ENCODE data around the gene TCP11L1.

Gene TCP11L1, protein sequence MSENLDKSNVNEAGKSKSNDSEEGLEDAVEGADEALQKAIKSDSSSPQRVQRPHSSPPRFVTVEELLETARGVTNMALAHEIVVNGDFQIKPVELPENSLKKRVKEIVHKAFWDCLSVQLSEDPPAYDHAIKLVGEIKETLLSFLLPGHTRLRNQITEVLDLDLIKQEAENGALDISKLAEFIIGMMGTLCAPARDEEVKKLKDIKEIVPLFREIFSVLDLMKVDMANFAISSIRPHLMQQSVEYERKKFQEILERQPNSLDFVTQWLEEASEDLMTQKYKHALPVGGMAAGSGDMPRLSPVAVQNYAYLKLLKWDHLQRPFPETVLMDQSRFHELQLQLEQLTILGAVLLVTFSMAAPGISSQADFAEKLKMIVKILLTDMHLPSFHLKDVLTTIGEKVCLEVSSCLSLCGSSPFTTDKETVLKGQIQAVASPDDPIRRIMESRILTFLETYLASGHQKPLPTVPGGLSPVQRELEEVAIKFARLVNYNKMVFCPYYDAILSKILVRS

DNA sequence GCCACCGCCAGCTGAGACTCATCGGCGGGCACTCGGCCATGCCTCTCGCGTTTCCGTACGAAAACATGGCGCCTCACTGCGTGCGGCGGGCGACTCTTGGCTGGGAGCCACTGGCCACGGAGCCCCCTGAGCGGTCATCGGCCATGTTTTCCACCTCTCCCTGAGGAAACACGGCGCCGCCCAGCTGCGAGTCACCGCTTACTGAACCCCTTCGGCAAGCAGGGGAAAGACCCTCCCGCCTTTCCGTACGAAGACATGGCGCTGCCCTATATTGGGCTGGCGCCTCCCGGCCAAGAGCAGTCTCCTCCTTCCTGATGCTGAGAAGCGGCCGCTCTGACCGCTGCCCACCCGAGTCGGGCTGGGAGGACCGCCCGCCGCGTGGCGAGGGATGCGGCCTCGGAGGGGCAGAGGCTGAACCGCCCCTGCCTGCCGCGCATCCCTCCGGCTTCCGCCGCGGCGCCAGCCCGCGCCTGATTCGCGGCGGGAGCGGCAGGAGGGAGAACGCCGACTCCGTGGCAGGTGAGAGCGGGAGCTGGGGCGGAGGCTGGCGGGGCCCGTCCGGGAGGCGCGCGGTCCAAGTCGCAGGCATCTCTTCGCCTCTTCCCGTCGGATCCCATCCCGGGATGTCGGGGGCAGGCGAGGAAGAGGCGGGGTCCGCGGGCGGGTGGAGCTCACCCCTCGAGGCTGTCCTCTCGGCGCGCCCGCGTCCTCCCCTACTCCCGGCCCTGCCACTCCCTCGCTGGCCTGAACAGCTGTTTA is at the start of gene TCP11L1:
TCP11L1 (plus strand) TSS at position 299 of the 759 bp plus-strand sequence. CDS start 4,202 bp downstream, outside the sequence.
- DNase-seq, result peak; percentile 89

- DNase-seq, result no peak
These were observed 48.9 kb upstream of the TCP11L1 start for GRCh38 chr11:32990481-32990880.

DNA sequence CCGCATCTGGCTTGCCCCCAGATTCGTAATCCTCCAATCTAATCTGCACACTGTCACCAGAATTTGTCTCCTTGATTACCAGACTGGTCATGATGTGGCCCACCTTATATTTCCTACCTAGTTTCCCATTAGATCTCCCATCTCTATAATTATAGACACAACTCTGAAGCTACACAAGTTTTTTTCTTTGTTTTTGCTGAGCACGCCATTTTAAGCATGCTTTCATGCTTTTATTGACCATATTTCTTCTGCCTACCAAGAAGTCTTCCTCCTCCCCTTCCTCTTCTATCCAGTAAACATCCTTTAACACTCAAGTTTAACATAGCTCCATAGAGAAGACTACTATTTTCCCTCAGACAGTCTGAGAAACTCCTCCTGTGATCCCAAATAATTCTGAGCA is 47.9 kb upstream of the TCP11L1 start:
- DNase-seq, result no peak

- DNase-seq, result no peak
These were observed 47.5 kb upstream of the TCP11L1 start for GRCh38 chr11:32991898-32992297.

- DNase-seq, result no peak
These were observed 39.2 kb upstream of the TCP11L1 start for GRCh38 chr11:33000181-33000580.

DNA sequence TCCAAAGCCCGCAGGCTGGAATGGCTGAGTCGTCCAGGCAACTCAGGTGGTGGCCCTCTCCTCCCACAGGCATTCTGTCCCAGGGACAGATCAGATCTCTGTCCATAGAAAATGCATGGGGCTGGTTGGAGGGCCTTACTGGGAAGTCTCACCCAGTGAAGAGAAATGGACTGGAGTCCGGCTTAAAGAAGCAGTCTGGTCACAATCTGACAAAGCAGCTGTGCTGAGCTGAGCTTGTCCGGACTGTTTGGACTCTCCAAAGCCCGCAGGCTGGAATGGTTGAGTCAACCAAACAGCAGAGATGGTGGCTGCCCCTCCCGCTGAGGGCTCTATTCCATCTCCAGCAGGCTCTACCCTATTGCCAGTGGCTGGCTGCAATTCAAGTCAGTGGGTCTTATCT is 38.1 kb upstream of the TCP11L1 start:
- no peak for DNase-seq

- no peak for DNase-seq
These were observed 37.4 kb upstream of the TCP11L1 start for GRCh38 chr11:33001751-33002542.

DNA sequence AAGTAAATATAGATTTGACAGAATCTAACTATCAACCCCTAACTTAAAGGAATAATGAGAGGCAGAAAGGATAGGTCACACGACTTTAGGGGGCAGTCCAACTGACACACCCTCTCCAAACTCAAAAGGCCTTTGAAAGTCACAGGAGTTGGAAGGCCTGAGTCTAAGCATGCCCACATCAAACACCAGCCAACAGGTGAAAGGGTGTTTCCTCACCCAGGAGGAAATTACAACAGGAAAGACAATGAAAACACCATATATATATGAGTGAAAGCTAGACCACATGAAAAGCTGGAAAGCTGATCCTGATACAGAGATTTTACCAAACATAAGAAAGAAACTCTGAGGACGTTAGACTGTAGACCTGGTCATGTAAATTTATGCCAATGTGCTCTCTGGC is 34.2 kb upstream of the TCP11L1 start:
- no peak for DNase-seq

- DNase-seq, result no peak
These were observed 33.4 kb upstream of the TCP11L1 start for GRCh38 chr11:33006010-33006409.

DNA sequence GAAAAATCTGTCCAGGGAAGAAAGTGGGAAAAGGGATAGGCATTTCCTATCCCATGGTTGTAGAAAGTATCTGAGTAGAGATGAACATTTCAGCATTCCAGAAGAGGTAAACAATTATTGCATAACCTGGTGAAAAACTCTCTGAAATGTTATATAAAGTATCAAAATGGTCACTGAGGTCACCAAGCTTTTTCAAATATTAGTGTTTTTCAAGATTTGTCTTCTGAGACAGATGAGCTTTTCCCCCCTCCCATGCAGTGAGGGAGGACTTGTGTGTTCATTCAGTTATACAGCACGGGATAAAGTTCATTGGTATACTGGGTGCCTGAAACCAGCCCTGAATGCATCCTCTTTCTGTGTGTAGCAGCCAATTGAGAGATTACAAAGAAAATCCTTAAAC is 25.6 kb upstream of the TCP11L1 start:
- DNase-seq, result no peak

DNA sequence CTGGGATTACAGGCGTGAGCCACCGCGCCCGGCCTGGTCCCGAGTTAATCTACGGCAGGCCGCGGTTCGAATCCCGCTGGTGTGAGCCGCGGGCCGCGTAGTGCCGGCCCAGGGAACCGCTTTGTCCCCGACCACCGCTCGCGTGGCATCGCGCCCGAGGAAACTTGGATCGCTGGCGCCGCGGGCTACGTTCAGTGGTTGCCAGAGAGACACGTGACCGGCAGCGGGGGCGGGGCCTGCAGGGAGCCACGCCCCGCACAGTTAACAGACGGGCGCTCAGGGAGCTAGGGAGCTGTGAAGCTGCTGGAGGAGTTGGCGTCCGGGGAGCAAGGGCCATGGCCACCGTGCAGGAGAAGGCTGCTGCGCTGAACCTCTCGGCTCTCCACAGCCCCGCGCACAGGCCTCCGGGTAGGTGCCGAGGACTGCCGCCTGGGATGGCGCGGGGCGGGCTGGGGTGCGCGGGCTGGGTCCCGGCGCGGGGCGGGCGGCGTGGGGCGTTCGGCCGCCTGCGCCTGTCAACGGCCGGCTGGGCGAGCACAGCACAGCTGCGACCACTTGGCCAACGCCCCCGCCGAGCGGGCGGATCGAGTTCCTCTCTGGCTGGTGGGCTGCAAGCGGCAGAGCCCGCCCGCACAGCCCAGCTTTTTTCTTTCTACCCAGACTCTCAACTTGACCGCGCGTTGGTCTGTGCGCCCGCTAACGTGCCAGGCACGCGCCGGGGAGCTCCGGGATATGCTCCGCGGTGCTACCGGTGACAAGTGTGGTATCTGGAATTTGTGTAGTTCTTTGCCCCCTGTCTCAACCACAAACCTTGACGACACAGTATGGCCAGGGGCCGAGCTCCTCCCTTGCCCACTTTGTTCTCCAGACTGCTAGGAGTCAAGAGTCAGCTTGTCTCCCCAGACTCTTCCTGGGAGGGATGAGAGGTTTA is 23.5 kb upstream of the TCP11L1 start, which contains the start of gene DEPDC7:
DEPDC7 (plus strand) TSS at position 258 of the 931 bp plus-strand sequence; CDS start at position 336, 78 bp downstream.
- peak; percentile 62 for DNase-seq

- DNase-seq, result no peak
These were observed 22.7 kb upstream of the TCP11L1 start for GRCh38 chr11:33016654-33017053.

DNA sequence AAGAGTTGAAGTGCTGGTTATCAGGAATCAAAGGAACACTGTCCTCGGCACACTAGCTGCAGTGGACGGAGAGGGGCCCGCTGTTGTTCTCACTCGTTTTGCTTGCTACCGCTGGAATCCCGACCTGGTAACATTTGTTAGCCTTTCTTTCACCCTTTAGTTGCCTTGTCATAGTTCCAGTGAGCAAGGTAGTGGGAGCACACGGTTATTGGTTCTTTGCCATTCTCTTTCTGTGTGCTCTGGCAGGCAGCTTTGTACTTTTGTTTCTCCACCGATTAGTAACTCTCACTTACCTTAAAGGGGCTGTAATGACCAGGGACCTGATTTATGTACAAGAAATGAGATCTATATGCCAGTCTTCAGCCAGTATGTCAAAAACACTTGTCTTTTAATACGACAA is 21.9 kb upstream of the TCP11L1 start:
- DNase-seq, result no peak

DNA sequence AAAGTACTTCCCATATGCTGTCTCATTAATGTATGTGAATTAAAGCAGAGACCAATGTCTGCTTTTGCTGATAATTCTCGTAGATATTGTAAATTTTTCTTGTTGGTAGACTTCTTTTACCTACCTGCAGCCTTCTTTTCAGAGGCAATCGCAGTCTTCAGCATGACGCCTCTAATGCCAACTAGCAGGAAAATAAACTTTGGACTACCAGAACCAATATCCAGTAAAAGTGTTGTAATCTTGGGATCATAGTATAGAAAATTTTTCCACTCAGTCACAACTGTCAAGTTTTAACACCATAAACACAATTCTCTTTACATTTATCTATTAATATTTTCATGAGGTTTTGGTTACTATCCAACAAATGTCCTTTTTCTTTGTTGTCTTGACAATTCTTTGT is 21.4 kb upstream of the TCP11L1 start:
- DNase-seq, result no peak

DNA sequence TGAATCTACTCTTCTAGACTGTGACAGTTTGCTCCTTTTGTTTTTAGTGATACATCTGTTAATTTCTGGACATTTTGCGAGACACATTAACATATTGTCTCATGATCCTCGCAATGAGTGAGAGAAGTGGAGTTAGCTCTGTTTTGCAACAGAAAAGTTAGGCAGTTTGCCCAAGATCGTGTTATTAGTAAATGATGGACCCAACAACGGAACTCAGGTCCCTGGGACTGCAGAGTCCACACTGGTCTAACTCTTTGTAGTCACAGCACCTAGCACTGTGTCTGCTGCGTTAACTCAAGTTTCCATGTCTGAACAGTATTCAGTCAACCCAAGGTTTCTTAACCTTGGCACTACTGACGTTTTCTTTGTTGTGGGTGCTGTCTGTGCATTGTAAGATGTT is 20.5 kb upstream of the TCP11L1 start:
- no peak for DNase-seq

GRCh38 chr11:33021501-33021900 is 17.9 kb upstream of the TCP11L1 start:
- no peak for DNase-seq

DNA sequence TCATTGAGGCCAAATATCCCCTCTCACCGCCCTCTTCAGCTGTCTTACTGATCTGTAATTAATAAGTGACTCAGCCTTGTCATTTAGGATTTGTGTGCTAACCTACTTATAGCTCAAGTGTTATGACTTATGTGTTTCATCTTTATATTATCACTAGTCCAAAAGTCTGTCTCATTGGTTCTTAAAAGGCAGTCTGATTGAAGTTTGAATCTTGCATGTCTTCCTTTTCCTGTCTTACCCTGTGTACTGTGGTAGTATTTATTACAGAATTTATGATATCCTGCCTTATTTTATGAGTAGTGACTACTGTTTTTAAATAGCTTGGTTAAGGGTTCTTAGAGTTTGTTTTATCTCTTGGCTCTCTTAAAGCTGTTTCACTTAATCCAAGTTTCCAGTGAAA is 17.4 kb upstream of the TCP11L1 start:
- no peak for DNase-seq

GRCh38 chr11:33025339-33025722 is 14.0 kb upstream of the TCP11L1 start:
- DNase-seq, result no peak

DNA sequence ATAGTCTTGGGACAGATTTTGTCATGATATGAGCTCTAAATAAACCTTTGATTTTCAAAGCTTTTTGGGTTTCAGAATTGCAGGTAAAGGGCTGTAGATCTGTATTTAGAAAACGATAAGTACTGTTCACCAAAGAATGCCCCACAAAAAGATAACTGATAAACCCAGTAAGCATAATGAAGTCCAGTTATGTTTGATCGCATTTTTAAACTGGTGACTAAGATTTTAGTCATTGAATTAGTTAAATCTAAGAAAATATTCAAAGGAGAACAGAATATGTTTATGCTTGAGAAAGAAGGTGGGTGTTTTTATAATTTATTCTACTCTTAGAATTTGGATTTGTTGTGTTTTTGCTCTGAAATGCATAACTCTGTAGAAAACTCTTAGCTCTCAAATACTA is 12.1 kb upstream of the TCP11L1 start:
- DNase-seq, result no peak

- no peak for DNase-seq
These were observed 11.4 kb upstream of the TCP11L1 start for GRCh38 chr11:33027846-33028536.

DNA sequence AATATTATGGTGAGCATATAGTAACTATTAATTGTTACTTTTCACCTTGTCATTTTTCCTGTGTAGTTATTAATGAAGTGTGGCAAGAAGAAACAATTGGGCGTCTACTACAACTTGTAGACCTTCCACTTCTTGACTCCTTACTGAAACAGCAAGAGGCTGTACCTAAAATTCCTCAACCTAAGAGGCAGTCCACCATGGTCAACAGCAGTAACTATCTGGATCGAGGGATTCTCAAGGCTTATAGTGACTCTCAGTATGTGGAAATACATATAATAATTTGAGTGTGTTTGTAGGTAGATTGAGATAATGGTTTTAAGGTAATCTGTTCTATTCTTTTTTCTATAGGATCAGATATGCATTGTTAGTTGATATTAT is 10.8 kb upstream of the TCP11L1 start:
- no peak for DNase-seq
